ENCODE measurements around the gene PLEKHM3.
A peak's percentile ranks its signal among the peaks of the same experiment; 100 is the strongest.
"Not testable (repeated sequence)": the region's sequence is repeated elsewhere in the genome, so short reads cannot be mapped to it uniquely, and the experiment has no call there.

Gene PLEKHM3

GRCh38 chr2:207950761-207951114 is 74.6 kb downstream of the PLEKHM3 start:
- Histone ChIP-seq H3K27ac (ENCODE audit: low read depth, low read length) (no peak overlapping the region), H2BK120ac (ENCODE audit: low read depth, low read length) (no peak overlapping the region), H4K8ac (ENCODE audit: low read depth, low read length) (no peak overlapping the region), H3K4ac (ENCODE audit: low read depth, low read length) (no peak overlapping the region), H3K4me1 (ENCODE audit: control insufficient read depth, low read depth, low read length) (no peaks in the 10 kb centered on the region), H3K79me1 (ENCODE audit: low read length) (no peaks in the 10 kb centered on the region), H2BK15ac (replicated peaks; ENCODE audit: low read depth) (no peak overlapping the region), H3K36me3 (ENCODE audit: control insufficient read depth, insufficient read depth, low read length) (no peaks in the 10 kb centered on the region), H3K23ac (ENCODE audit: low read length) (no peak overlapping the region), H3K18ac (ENCODE audit: low read length) (no peak overlapping the region), H4K5ac (ENCODE audit: low read length) (no peak overlapping the region), H3K27me3 (ENCODE audit: insufficient read depth, low read length, poor library complexity) (peaks cover 4% of the 10 kb centered on the region), H3K4me2 (ENCODE audit: low read length) (no peak overlapping the region), H2BK5ac (ENCODE audit: low read length) (no peak overlapping the region), H3K79me2 (ENCODE audit: control insufficient read depth, insufficient read depth, low read length) (no peaks in the 10 kb centered on the region), H3K9ac (ENCODE audit: low read length) (no peak overlapping the region), H2AK5ac (ENCODE audit: low read length) (no peak overlapping the region), H3K56ac (ENCODE audit: low read length) (no peak overlapping the region), H3K4me3 (ENCODE audit: low read length) (no peak overlapping the region)
- no peak for DNase-seq
- WGBS (ENCODE audit: extremely low coverage, insufficient coverage, low lambda C conversion rate) = no CpG with 5 or more reads among the region's 2 CpGs

GRCh38 chr2:207950063-207950760 is 75.1 kb downstream of the PLEKHM3 start:
- no peak overlapping the region for H2BK15ac ChIP-seq (replicated peaks; ENCODE audit: low read depth)
- no peak overlapping the region for H2AK5ac ChIP-seq (ENCODE audit: low read length)
- no peak overlapping the region for H3K23ac ChIP-seq (ENCODE audit: low read length)
- H2BK5ac ChIP-seq (ENCODE audit: low read length) = no peak overlapping the region
- no peak overlapping the region for H4K8ac ChIP-seq (ENCODE audit: low read depth, low read length)
- H2BK120ac ChIP-seq (ENCODE audit: low read depth, low read length) = no peak overlapping the region
- H3K4me3 ChIP-seq (ENCODE audit: low read length) = no peak overlapping the region
- H3K27ac ChIP-seq (ENCODE audit: low read depth, low read length) = no peak overlapping the region
- no peak overlapping the region for H4K5ac ChIP-seq (ENCODE audit: low read length)
- no peak overlapping the region for H3K4me2 ChIP-seq (ENCODE audit: low read length)
- H3K18ac ChIP-seq (ENCODE audit: low read length) = no peak overlapping the region
- H3K4ac ChIP-seq (ENCODE audit: low read depth, low read length) = no peak overlapping the region
- no peaks in the 10 kb centered on the region for H3K36me3 ChIP-seq (ENCODE audit: control insufficient read depth, insufficient read depth, low read length)
- DNase-seq = no peak
- WGBS (ENCODE audit: extremely low coverage, insufficient coverage, low lambda C conversion rate) = no CpG with 5 or more reads among the region's 8 CpGs
- H3K79me2 ChIP-seq (ENCODE audit: control insufficient read depth, insufficient read depth, low read length) = no peaks in the 10 kb centered on the region
- no peaks in the 10 kb centered on the region for H3K79me1 ChIP-seq (ENCODE audit: low read length)
- H3K4me1 ChIP-seq (ENCODE audit: control insufficient read depth, low read depth, low read length) = peaks cover 2% of the 10 kb centered on the region
- H3K27me3 ChIP-seq (ENCODE audit: insufficient read depth, low read length, poor library complexity) = peaks cover 4% of the 10 kb centered on the region
- no peak overlapping the region for H3K56ac ChIP-seq (ENCODE audit: low read length)
- H3K9ac ChIP-seq (ENCODE audit: low read length) = no peak overlapping the region

- H2BK120ac ChIP-seq (ENCODE audit: low read depth, low read length); H3K27me3 ChIP-seq (ENCODE audit: insufficient read depth, low read length, poor library complexity); H3K27ac ChIP-seq (ENCODE audit: low read depth, low read length); DNase-seq; H3K4ac ChIP-seq (ENCODE audit: low read depth, low read length); H2BK5ac ChIP-seq (ENCODE audit: low read length); H2AK5ac ChIP-seq (ENCODE audit: low read length); H3K23ac ChIP-seq (ENCODE audit: low read length); H3K4me2 ChIP-seq (ENCODE audit: low read length); H3K4me1 ChIP-seq (ENCODE audit: control insufficient read depth, low read depth, low read length); H4K8ac ChIP-seq (ENCODE audit: low read depth, low read length); H3K36me3 ChIP-seq (ENCODE audit: control insufficient read depth, insufficient read depth, low read length); H3K4me3 ChIP-seq (ENCODE audit: low read length); H3K18ac ChIP-seq (ENCODE audit: low read length); H3K79me1 ChIP-seq (ENCODE audit: low read length); H3K56ac ChIP-seq (ENCODE audit: low read length); H3K79me2 ChIP-seq (ENCODE audit: control insufficient read depth, insufficient read depth, low read length); H3K9ac ChIP-seq (ENCODE audit: low read length); H2BK15ac ChIP-seq (replicated peaks; ENCODE audit: low read depth); H4K5ac ChIP-seq (ENCODE audit: low read length): not testable (repeated sequence)
- WGBS (ENCODE audit: extremely low coverage, insufficient coverage, low lambda C conversion rate) = no CpG with 5 or more reads among the region's 1 CpG
Measured at GRCh38 chr2:207949245-207949644, 76.1 kb downstream of the PLEKHM3 start.

GRCh38 chr2:207944979-207945600 is 80.2 kb downstream of the PLEKHM3 start:
- Histone ChIP-seq H3K56ac (ENCODE audit: low read length) (no peak overlapping the region), H3K4me1 (ENCODE audit: control insufficient read depth, low read depth, low read length) (peaks cover 5% of the 10 kb centered on the region), H3K27me3 (ENCODE audit: insufficient read depth, low read length, poor library complexity) (peaks cover 4% of the 10 kb centered on the region), H3K23ac (ENCODE audit: low read length) (no peak overlapping the region), H3K79me2 (ENCODE audit: control insufficient read depth, insufficient read depth, low read length) (no peaks in the 10 kb centered on the region), H2BK15ac (replicated peaks; ENCODE audit: low read depth) (no peak overlapping the region), H2BK5ac (ENCODE audit: low read length) (no peak overlapping the region), H3K79me1 (ENCODE audit: low read length) (no peaks in the 10 kb centered on the region), H2BK120ac (ENCODE audit: low read depth, low read length) (no peak overlapping the region), H2AK5ac (ENCODE audit: low read length) (no peak overlapping the region), H3K36me3 (ENCODE audit: control insufficient read depth, insufficient read depth, low read length) (no peaks in the 10 kb centered on the region), H4K5ac (ENCODE audit: low read length) (no peak overlapping the region), H3K9ac (ENCODE audit: low read length) (no peak overlapping the region), H4K8ac (ENCODE audit: low read depth, low read length) (no peak overlapping the region), H3K4me2 (ENCODE audit: low read length) (no peak overlapping the region), H3K4me3 (ENCODE audit: low read length) (no peak overlapping the region), H3K27ac (ENCODE audit: low read depth, low read length) (no peak overlapping the region), H3K18ac (ENCODE audit: low read length) (no peak overlapping the region), H3K4ac (ENCODE audit: low read depth, low read length) (no peak overlapping the region)
- WGBS (ENCODE audit: extremely low coverage, insufficient coverage, low lambda C conversion rate) = no CpG with 5 or more reads among the region's 4 CpGs
- DNase-seq = peak; percentile 52

- no peak overlapping the region for H3K27ac ChIP-seq (ENCODE audit: low read depth, low read length)
- H3K27me3 ChIP-seq (ENCODE audit: insufficient read depth, low read length, poor library complexity) = peaks cover 4% of the 10 kb centered on the region
- H3K4me2 ChIP-seq (ENCODE audit: low read length) = no peak overlapping the region
- no peaks in the 10 kb centered on the region for H3K79me2 ChIP-seq (ENCODE audit: control insufficient read depth, insufficient read depth, low read length)
- H3K56ac ChIP-seq (ENCODE audit: low read length) = no peak overlapping the region
- H4K5ac ChIP-seq (ENCODE audit: low read length) = no peak overlapping the region
- H2AK5ac ChIP-seq (ENCODE audit: low read length) = no peak overlapping the region
- no peak overlapping the region for H3K4me3 ChIP-seq (ENCODE audit: low read length)
- no peak overlapping the region for H3K18ac ChIP-seq (ENCODE audit: low read length)
- H3K4me1 ChIP-seq (ENCODE audit: control insufficient read depth, low read depth, low read length) = peaks cover 5% of the 10 kb centered on the region
- no peak overlapping the region for H3K4ac ChIP-seq (ENCODE audit: low read depth, low read length)
- no peak overlapping the region for H2BK15ac ChIP-seq (replicated peaks; ENCODE audit: low read depth)
- no peak overlapping the region for H3K23ac ChIP-seq (ENCODE audit: low read length)
- H2BK5ac ChIP-seq (ENCODE audit: low read length) = no peak overlapping the region
- WGBS (ENCODE audit: extremely low coverage, insufficient coverage, low lambda C conversion rate) = no CpG with 5 or more reads among the region's 6 CpGs
- DNase-seq = no peak
- H3K36me3 ChIP-seq (ENCODE audit: control insufficient read depth, insufficient read depth, low read length) = no peaks in the 10 kb centered on the region
- H4K8ac ChIP-seq (ENCODE audit: low read depth, low read length) = no peak overlapping the region
- no peak overlapping the region for H3K9ac ChIP-seq (ENCODE audit: low read length)
- no peak overlapping the region for H2BK120ac ChIP-seq (ENCODE audit: low read depth, low read length)
- no peaks in the 10 kb centered on the region for H3K79me1 ChIP-seq (ENCODE audit: low read length)
Measured at GRCh38 chr2:207944334-207944733, 81.0 kb downstream of the PLEKHM3 start.
